ENCODE results near the gene CLCN3.
A peak's percentile ranks its signal among the peaks of the same experiment; 100 is the strongest.
"Not testable (repeated sequence)": the region's sequence is repeated elsewhere in the genome, so short reads cannot be mapped to it uniquely, and the experiment has no call there.

Gene CLCN3

GRCh38 chr4:169618286-169618685 lies 2.1 kb upstream of the CLCN3 start:
- DNase-seq: no peak

GRCh38 chr4:169618986-169619385 lies 1.4 kb upstream of the CLCN3 start:
- DNase-seq: no peak

- peak in 1 of 2 experiments; percentile 21 for DNase-seq
These were observed 840 bp upstream of the CLCN3 start for GRCh38 chr4:169619518-169619957.

GRCh38 chr4:169620880-169621248 lies 486 bp downstream of the CLCN3 start:
- no peak for DNase-seq

GRCh38 chr4:169621731-169622492 lies 1.5 kb downstream of the CLCN3 start:
- DNase-seq: peak in 1 of 2 experiments; percentile 4

- DNase-seq: no peak
These were observed 2.2 kb downstream of the CLCN3 start for GRCh38 chr4:169622566-169622965.

GRCh38 chr4:169624012-169624411 lies 3.6 kb downstream of the CLCN3 start:
- DNase-seq: not testable (repeated sequence)

- DNase-seq: no peak
These were observed 5.5 kb downstream of the CLCN3 start for GRCh38 chr4:169625886-169626285.

GRCh38 chr4:169626331-169627282 lies 6.2 kb downstream of the CLCN3 start:
- DNase-seq: no peak

- DNase-seq: no peak
These were observed 6.9 kb downstream of the CLCN3 start for GRCh38 chr4:169627307-169627706.

GRCh38 chr4:169628579-169628978 lies 8.2 kb downstream of the CLCN3 start:
- no peak for DNase-seq

- DNase-seq: no peak
These were observed 9.7 kb downstream of the CLCN3 start for GRCh38 chr4:169630069-169630468.

- no peak for DNase-seq
These were observed 12.5 kb downstream of the CLCN3 start for GRCh38 chr4:169632896-169633295.

- no peak for DNase-seq
These were observed 14.6 kb downstream of the CLCN3 start for GRCh38 chr4:169634975-169635374.

GRCh38 chr4:169640261-169640870 lies 20.0 kb downstream of the CLCN3 start:
- DNase-seq: peak in 1 of 2 experiments; percentile 47

GRCh38 chr4:169644802-169645201 lies 24.4 kb downstream of the CLCN3 start:
- DNase-seq: no peak

- no peak for DNase-seq
These were observed 25.2 kb downstream of the CLCN3 start for GRCh38 chr4:169645627-169646026.

- no peak for DNase-seq
These were observed 29.3 kb downstream of the CLCN3 start for GRCh38 chr4:169649545-169650226.

GRCh38 chr4:169650227-169650936 lies 30.0 kb downstream of the CLCN3 start:
- no peak for DNase-seq

- DNase-seq: no peak
These were observed 32.2 kb downstream of the CLCN3 start for GRCh38 chr4:169652535-169652934.

GRCh38 chr4:169655401-169655800 lies 35.0 kb downstream of the CLCN3 start:
- DNase-seq: no peak

GRCh38 chr4:169657470-169658107 lies 37.2 kb downstream of the CLCN3 start:
- no peak for DNase-seq

All from NCI-H446 (cell line).